Panc1 (cell line): ENCODE measurements around the gene GBF1. TPM values are rescaled to one million over a fixed set of nuclear protein-coding genes. Genes with fewer than 3 reads are reported as not detected.

Source experiments
- ATAC-seq: fragments of 200-7000 bp; cut with Tn5 transposase; 2 replicates; pipeline ENCODE4 v1.9.1; 2020; ENCODE audit warnings: mild to moderate bottlenecking, moderate library complexity
- BruUV-seq: library from RNA; stranded (reverse); fragments of 400-500 nt; replicated peaks from 2 replicates; lab custom pipeline; 2021; lab: Mats Ljungman, UMichigan
- CTCF ChIA-PET: fragments of 300-600 bp; sonication (Branson Sonifier 250); formaldehyde crosslinking; loops from one replicate; lab custom pipeline; 2022; ENCODE audit warnings: antibody characterized with exemption; lab: Charles Lee
- POLR2A ChIA-PET: fragments of 300-600 bp; sonication (Branson Sonifier 250); formaldehyde crosslinking; loops from one replicate; lab custom pipeline; 2022; ENCODE audit warnings: antibody characterized with exemption; lab: Charles Lee
- DNase-seq: peaks from one replicate; pipeline ENCODE4 v3.0.0-alpha.2; 2010; ENCODE audit warnings: low read depth, low spot score
- H3K27ac ChIP-seq: 2 replicates; pipeline ENCODE4 v1.5.1; 2011; ENCODE audit warnings: mild to moderate bottlenecking, low read length, inconsistent platforms
- H3K27me3 ChIP-seq: fragments of 200-500 bp; sonication (Bioruptor generic); 2 replicates; pipeline ENCODE4 v1.6.0; 2014; ENCODE audit warnings: low read length, inconsistent platforms; ENCODE audit not compliant: control insufficient read depth, insufficient read depth
- H3K36me3 ChIP-seq: fragments of 200-500 bp; sonication (Bioruptor generic); 2 replicates; pipeline ENCODE4 v1.5.1; 2014; ENCODE audit warnings: inconsistent platforms, mild to moderate bottlenecking, low read length, moderate library complexity; ENCODE audit not compliant: control insufficient read depth, insufficient read depth
- H3K4me1 ChIP-seq: 2 replicates; pipeline ENCODE4 v1.5.1; 2011; ENCODE audit warnings: inconsistent platforms, mild to moderate bottlenecking, low read length, moderate library complexity; ENCODE audit not compliant: control insufficient read depth, insufficient read depth
- H3K4me3 ChIP-seq, 2 experiments: 2 replicates each; pipeline ENCODE4 v1.5.1; 2011 to 2012; ENCODE audit warnings: low read depth in 2 of 2, low read length in 2 of 2, mild to moderate bottlenecking in 2 of 2, inconsistent platforms in 1 of 2, moderate library complexity in 1 of 2
- H3K9me3 ChIP-seq: fragments of 200-500 bp; sonication (Bioruptor generic); 2 replicates; pipeline ENCODE4 v1.5.1; 2014; ENCODE audit warnings: low read depth, mild to moderate bottlenecking, inconsistent platforms, low read length, moderate library complexity; ENCODE audit not compliant: control insufficient read depth, insufficient read depth
- CTCF ChIP-seq: fragments of 450-650 bp; IDR thresholded peaks from 2 replicates; pipeline ENCODE4 v1.5.1; 2017; ENCODE audit warnings: mild to moderate bottlenecking
- POLR2AphosphoS5 ChIP-seq: IDR thresholded peaks from 2 replicates; pipeline ENCODE4 v1.6.1; 2012; ENCODE audit warnings: mild to moderate bottlenecking, low read depth, low read length, moderate library complexity
- REST ChIP-seq, 2 experiments: IDR thresholded peaks; 2 replicates each; pipeline ENCODE4 v1.6.1; 2011 to 2012; ENCODE audit warnings: low read depth in 2 of 2, control low read depth in 1 of 2, low read length in 1 of 2, mild to moderate bottlenecking in 1 of 2, moderate library complexity in 1 of 2; ENCODE audit not compliant: insufficient read depth in 1 of 2
- SIN3A ChIP-seq: IDR thresholded peaks from 2 replicates; pipeline ENCODE4 v1.6.1; 2012; ENCODE audit warnings: low read depth, mild to moderate bottlenecking, low read length, moderate library complexity, borderline replicate concordance; ENCODE audit not compliant: insufficient read depth
- TCF7L2 ChIP-seq: IDR thresholded peaks from 2 replicates; pipeline ENCODE4 v1.6.1; 2011; ENCODE audit warnings: mild to moderate bottlenecking, low read depth, low read length, inconsistent platforms
- in situ Hi-C: cut with HindIII; loops from 2 replicates; pipeline ENCODE4 v1.10.0; 2016; ENCODE audit warnings: low sequenced_read_pairs, low pct_unique_long_range_greater_than_20kb
- intact Hi-C: fragments of 100-400 bp; cut with micrococcal nuclease; formaldehyde crosslinking; loops from one replicate; pipeline ENCODE4 v1.10.0; 2022; ENCODE audit not compliant: unreplicated experiment
- total RNA-seq: library from RNA; stranded (reverse); gene quantifications from one replicate; pipeline ENCODE4 v1.2.1, GENCODE V29; 2021; ENCODE audit not compliant: unreplicated experiment

The GBF1 gene
- total RNA-seq, 1 experiment from 2014 or later: 65.0 TPM

- in situ Hi-C loops (no loop called here), intact Hi-C loops (no loop called here)
- no peaks in the 10 kb centered on the region for H3K27me3 ChIP-seq
- H3K4me3 ChIP-seq: no peak overlapping the region
- POLR2A ChIA-PET: no interaction called here
- no peaks in the 10 kb centered on the region for H3K9me3 ChIP-seq
- CTCF ChIA-PET: interaction anchor here (0.7 kb wide), 1 partner anchor 16 kb away, joined by 3 read pairs; no protein-coding TSS in a partner anchor
- H3K4me1 ChIP-seq: no peaks in the 10 kb centered on the region
- TF ChIP-seq SIN3A (no peak), REST (IDR thresholded peaks at IDR 0.05; ENCODE audit: insufficient read depth in 1 of 2, low read depth in 2 of 2, low read length in 1 of 2) (no peak), TCF7L2 (no peak), POLR2AphosphoS5 (no peak), CTCF (no peak)
- BruUV-seq: no TSS peak
- no peak for ATAC-seq
- no peak for DNase-seq
- peaks cover 24% of the 10 kb centered on the region for H3K36me3 ChIP-seq
- no peak overlapping the region for H3K27ac ChIP-seq
These were observed 122.7 kb downstream of the GBF1 start for GRCh38 chr10:102368077-102368476.

GRCh38 chr10:102371295-102371694 lies 126.0 kb downstream of the GBF1 start:
- Histone ChIP-seq H3K4me1 (no peaks in the 10 kb centered on the region), H3K27me3 (no peaks in the 10 kb centered on the region), H3K27ac (no peak overlapping the region), H3K9me3 (no peaks in the 10 kb centered on the region), H3K36me3 (peaks cover 23% of the 10 kb centered on the region), H3K4me3 (no peak overlapping the region)
- in situ Hi-C loops: no loop called here
- no TSS peak for BruUV-seq
- intact Hi-C loops: no loop called here
- TF ChIP-seq CTCF (no peak), SIN3A (no peak), REST (IDR thresholded peaks at IDR 0.05; ENCODE audit: insufficient read depth in 1 of 2, low read depth in 2 of 2, low read length in 1 of 2) (no peak), TCF7L2 (no peak), POLR2AphosphoS5 (no peak)
- no peak for ATAC-seq
- ChIA-PET POLR2A (interaction anchor here (0.6 kb wide), 1 partner anchor 24 kb away, joined by 12 read pairs; no protein-coding TSS in a partner anchor), CTCF (interaction anchor here (0.6 to 1.3 kb wide), 3 partner anchors 12 to 202 kb away, joined by 3 to 5 read pairs (median 3); no protein-coding TSS in a partner anchor)
- no peak for DNase-seq
